Spleen (tissue), 11 donors: ENCODE measurements around the gene INHBB. TPM values are rescaled to one million over a fixed set of nuclear protein-coding genes. Genes with fewer than 3 reads are reported as not detected.

Experiments
- DNase-seq: peaks from one replicate; pipeline ENCODE4 v3.0.0-alpha.2; 2020
- H3K27ac ChIP-seq, 8 donors: fragments of 200-600 bp; sonication (generic) in 7 of 8; 1 replicate in 4 of 8; 2 replicates in 4 of 8; pipeline versions ENCODE4 v1.5.0 to v1.8.0; 2016 to 2021; ENCODE audit warnings: inconsistent platforms in 4 of 8, mild to moderate bottlenecking in 4 of 8, moderate library complexity in 1 of 8
- H3K27me3 ChIP-seq, 7 donors: fragments of 200-600 bp; sonication (generic) in 6 of 7; replicated peaks in 1 of 7; 1 replicate in 4 of 7; 2 replicates in 3 of 7; pipeline versions ENCODE4 v1.5.0 to v1.8.0; 2016 to 2021; ENCODE audit warnings: inconsistent platforms in 3 of 7, mild to moderate bottlenecking in 1 of 7
- H3K36me3 ChIP-seq, 6 donors: fragments of 200-600 bp; sonication (generic) in 5 of 6; 1 replicate in 4 of 6; 2 replicates in 2 of 6; pipeline versions ENCODE4 v1.5.0 to v1.8.0; 2016 to 2021; ENCODE audit warnings: inconsistent platforms in 2 of 6
- H3K4me1 ChIP-seq, 6 donors: fragments of 200-600 bp; sonication (generic) in 5 of 6; 1 replicate in 3 of 6; 2 replicates in 3 of 6; pipeline versions ENCODE4 v1.5.0 to v1.8.0; 2016 to 2021; ENCODE audit warnings: inconsistent platforms in 3 of 6
- H3K4me3 ChIP-seq, 8 donors: fragments of 200-600 bp; sonication (generic) in 7 of 8; 1 replicate in 4 of 8; 2 replicates in 4 of 8; pipeline versions ENCODE4 v1.5.0 to v1.8.0; 2016 to 2021; ENCODE audit warnings: inconsistent platforms in 4 of 8, mild to moderate bottlenecking in 4 of 8, moderate library complexity in 2 of 8
- H3K9me3 ChIP-seq, 8 donors: fragments of 200-600 bp; sonication (generic) in 7 of 8; 1 replicate in 4 of 8; 2 replicates in 4 of 8; pipeline versions ENCODE4 v1.5.0 to v1.8.0; 2016 to 2021; ENCODE audit warnings: inconsistent platforms in 4 of 8
- CTCF ChIP-seq, 11 experiments: fragments of 200-600 bp in 7 of 11; fragments of 450-650 bp in 4 of 11; sonication (generic) in 4 of 11; IDR thresholded peaks in 8 of 11; conservative IDR thresholded peaks in 3 of 11; 1 replicate in 7 of 11; 2 replicates in 4 of 11; pipeline versions ENCODE4 v1.4.0 to v1.8.0; 2016 to 2021; ENCODE audit warnings: antibody characterized with exemption in 11 of 11, inconsistent platforms in 4 of 11, mild to moderate bottlenecking in 1 of 11
- POLR2A ChIP-seq, 3 donors: fragments of 450-650 bp; IDR thresholded peaks; one replicate each; pipeline ENCODE4 v1.5.1; 2017; ENCODE audit warnings: antibody characterized with exemption in 3 of 3, mild to moderate bottlenecking in 1 of 3
- POLR2AphosphoS5 ChIP-seq, 3 donors: sonication (generic); formaldehyde crosslinking; IDR thresholded peaks; one replicate each; pipeline ENCODE4 v1.5.1; 2017; ENCODE audit warnings: antibody characterized with exemption in 3 of 3
- WGBS, 5 donors: extraction: QIAGEN DNeasy Blood & Tissue Kit in 3 of 5; methylation state at CpG; one replicate each; pipeline versions ENCODE4 v1.1.5 to v1.1.7; 2013 to 2018; 5-methylcytosine and 5-hydroxymethylcytosine counted together
- intact Hi-C: fragments of 100-400 bp; cut with DNase I; formaldehyde crosslinking; loops from one replicate; pipeline ENCODE4 v1.15.0; 2023; ENCODE audit warnings: low total_unique reads
- polyA plus RNA-seq, 3 donors: library from polyadenylated mRNA; stranded (reverse); fragments of 200-250 nt; gene quantifications; one replicate each; pipeline ENCODE4 v1.2.1, GENCODE V29; 2013
- total RNA-seq, 7 donors: library from RNA; depleted of rRNA in 3 of 7; stranded (reverse); fragments of >200 nt in 3 of 7; fragmentation: NEBNext Ultra II Directional in 4 of 7; extraction: Animal tissue kit (Norgen Biotek cat#: 25700) in 4 of 7; gene quantifications; one replicate each; pipeline versions ENCODE4 v1.1.0 to v1.2.1, GENCODE V29; 2016 to 2021
- donor health status: healthy with polysubstance abuse.
- donor health status: DM: no; HTN: no; CAD: no; lungs with moderate emphysema.
- donor health status: DM: no; HTN: no; CAD: no.
- donor health status: Bipolar disorder and iron deficiency.
- donor health status: healthy.
- donor health status: DM: no; HTN: no; CAD: no.
- donor health status: DM: yes; HTN: yes; CAD: no.

Gene INHBB
- total and polyA plus RNA-seq, 10 donors = 0.26 to 1.5 (median 0.67) TPM

- Histone ChIP-seq H3K4me1 (no peaks in the 10 kb centered on the region), H3K27ac (no peak overlapping the region), H3K36me3 (no peaks in the 10 kb centered on the region), H3K4me3 (no peak overlapping the region), H3K9me3 (no peaks in the 10 kb centered on the region), H3K27me3 (peaks cover 0 to 55% (median 6%) of the 10 kb centered on the region in 7 donors)
- no peak for DNase-seq
- TF ChIP-seq POLR2AphosphoS5 (IDR thresholded peaks at IDR 0.05) = no peak
- TF ChIP-seq CTCF (IDR thresholded peaks at IDR 0.05 in 8 of 11, conservative IDR thresholded peaks at IDR 0.05 in 3 of 11) = no peak
- no peak for TF ChIP-seq POLR2A (IDR thresholded peaks at IDR 0.05)
- intact Hi-C loops = no loop called here
- 69 to 84% (median 80%) methylated on average over 12 of the region's 12 CpGs for WGBS, 5 donors
Observed at GRCh38 chr2:120376101-120376500, 30.2 kb downstream of the INHBB start.

GRCh38 chr2:120376679-120377640, 31.0 kb downstream of the INHBB start:
- Histone ChIP-seq H3K27ac (no peak overlapping the region), H3K36me3 (no peaks in the 10 kb centered on the region), H3K9me3 (no peaks in the 10 kb centered on the region), H3K4me3 (no peak overlapping the region), H3K27me3 (peaks cover 0 to 52% (median 6%) of the 10 kb centered on the region in 7 donors), H3K4me1 (no peaks in the 10 kb centered on the region)
- TF ChIP-seq POLR2AphosphoS5 (IDR thresholded peaks at IDR 0.05) = no peak
- TF ChIP-seq CTCF (IDR thresholded peaks at IDR 0.05 in 8 of 11, conservative IDR thresholded peaks at IDR 0.05 in 3 of 11) = no peak
- no peak for TF ChIP-seq POLR2A (IDR thresholded peaks at IDR 0.05)
- intact Hi-C loops = no loop called here
- DNase-seq = no peak
- 65 to 76% (median 71%) methylated on average over 19 of the region's 19 CpGs for WGBS, 5 donors

GRCh38 chr2:120378605-120379004, 32.7 kb downstream of the INHBB start:
- 59 to 78% (median 76%) methylated on average over 3 of the region's 3 CpGs for WGBS, 5 donors
- Histone ChIP-seq H3K4me1 (no peaks in the 10 kb centered on the region), H3K27ac (no peak overlapping the region), H3K9me3 (no peaks in the 10 kb centered on the region), H3K27me3 (peaks cover 0 to 46% (median 6%) of the 10 kb centered on the region in 7 donors), H3K36me3 (no peaks in the 10 kb centered on the region), H3K4me3 (no peak overlapping the region)
- intact Hi-C loops = no loop called here
- TF ChIP-seq POLR2A (IDR thresholded peaks at IDR 0.05) (no peak), CTCF (IDR thresholded peaks at IDR 0.05 in 8 of 11, conservative IDR thresholded peaks at IDR 0.05 in 3 of 11) (no peak), POLR2AphosphoS5 (IDR thresholded peaks at IDR 0.05) (no peak)
- DNase-seq = no peak
